HK-2 (cell line): ENCODE measurements around the gene TMEM259.
"Not testable (repeated sequence)": the region's sequence is repeated elsewhere in the genome, so short reads cannot be mapped to it uniquely, and the experiment has no call there.

Source experiments
- DNase-seq: peaks from one replicate; pipeline ENCODE4 v3.0.0-alpha.2; 2018; ENCODE audit not compliant: unreplicated experiment

Gene TMEM259

GRCh38 chr19:1039646-1040475, 18.9 kb upstream of the TMEM259 start, which contains the start of gene ABCA7:
ABCA7 (plus strand) TSS chr19:1040107; CDS start chr19:1041362, 1,255 bp downstream.
- peak; percentile 99 for DNase-seq

DNA sequence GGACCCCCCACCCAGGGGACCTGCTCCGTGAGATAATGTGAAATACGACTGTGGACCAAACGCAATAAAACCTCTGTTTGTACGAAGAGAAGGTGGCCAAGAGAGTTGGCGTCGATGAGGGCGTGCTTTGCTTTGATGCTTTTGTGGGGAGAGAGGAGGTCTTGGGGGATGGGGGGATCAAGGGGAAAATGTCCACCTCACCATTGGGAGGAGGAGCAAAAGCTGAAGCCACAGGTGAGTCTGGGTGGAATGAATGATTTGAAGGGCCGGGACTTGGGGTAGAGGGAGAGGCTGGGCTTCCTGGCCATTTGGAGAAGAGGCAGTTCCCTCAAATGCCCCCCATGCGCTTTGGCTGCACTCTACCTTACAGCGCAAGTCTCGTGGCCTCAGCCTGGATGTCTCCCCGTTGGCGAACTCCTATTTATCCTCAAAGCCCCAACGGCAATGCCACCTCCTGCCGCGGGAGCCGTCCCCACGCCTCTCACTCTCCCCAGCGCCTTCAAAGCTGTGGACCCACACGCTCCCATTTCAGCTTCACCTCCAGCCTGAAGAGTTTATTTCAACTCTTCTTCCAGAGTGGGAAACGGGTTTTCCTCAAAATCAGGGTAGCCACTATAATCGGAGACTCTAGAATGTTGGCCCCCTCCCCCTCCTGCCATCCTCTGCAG, 18.2 kb upstream of the TMEM259 start:
- peak; percentile 44 for DNase-seq

GRCh38 chr19:1037621-1038064, 16.7 kb upstream of the TMEM259 start:
- DNase-seq: no peak

DNA sequence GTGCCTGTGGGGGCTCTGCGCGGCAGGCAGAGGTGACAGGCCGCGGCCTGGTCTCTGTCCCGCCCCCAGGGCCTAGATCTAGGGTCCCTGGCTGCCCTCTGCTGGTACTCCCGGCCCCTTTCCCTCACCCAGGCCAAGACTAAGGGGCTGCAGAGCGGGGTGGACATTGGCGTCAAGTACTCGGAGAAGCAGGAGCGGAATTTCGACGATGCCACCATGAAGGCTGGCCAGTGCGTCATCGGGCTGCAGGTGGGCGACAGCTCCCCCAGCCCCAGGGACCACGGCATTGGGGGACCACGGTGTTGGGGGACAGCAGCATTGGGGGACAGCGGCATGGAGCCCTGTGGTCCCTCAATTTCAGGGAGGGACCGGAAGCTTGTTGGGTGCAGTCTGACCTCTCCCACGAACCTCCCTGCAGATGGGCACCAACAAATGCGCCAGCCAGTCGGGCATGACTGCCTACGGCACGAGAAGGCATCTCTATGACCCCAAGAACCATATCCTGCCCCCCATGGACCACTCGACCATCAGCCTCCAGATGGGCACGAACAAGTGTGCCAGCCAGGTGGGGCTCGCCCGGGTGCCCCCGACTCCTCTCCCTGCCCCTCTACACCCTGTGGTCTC, 15.2 kb upstream of the TMEM259 start:
- DNase-seq: no peak

- no peak for DNase-seq
These were observed 11.4 kb upstream of the TMEM259 start for GRCh38 chr19:1032264-1032867.

DNA sequence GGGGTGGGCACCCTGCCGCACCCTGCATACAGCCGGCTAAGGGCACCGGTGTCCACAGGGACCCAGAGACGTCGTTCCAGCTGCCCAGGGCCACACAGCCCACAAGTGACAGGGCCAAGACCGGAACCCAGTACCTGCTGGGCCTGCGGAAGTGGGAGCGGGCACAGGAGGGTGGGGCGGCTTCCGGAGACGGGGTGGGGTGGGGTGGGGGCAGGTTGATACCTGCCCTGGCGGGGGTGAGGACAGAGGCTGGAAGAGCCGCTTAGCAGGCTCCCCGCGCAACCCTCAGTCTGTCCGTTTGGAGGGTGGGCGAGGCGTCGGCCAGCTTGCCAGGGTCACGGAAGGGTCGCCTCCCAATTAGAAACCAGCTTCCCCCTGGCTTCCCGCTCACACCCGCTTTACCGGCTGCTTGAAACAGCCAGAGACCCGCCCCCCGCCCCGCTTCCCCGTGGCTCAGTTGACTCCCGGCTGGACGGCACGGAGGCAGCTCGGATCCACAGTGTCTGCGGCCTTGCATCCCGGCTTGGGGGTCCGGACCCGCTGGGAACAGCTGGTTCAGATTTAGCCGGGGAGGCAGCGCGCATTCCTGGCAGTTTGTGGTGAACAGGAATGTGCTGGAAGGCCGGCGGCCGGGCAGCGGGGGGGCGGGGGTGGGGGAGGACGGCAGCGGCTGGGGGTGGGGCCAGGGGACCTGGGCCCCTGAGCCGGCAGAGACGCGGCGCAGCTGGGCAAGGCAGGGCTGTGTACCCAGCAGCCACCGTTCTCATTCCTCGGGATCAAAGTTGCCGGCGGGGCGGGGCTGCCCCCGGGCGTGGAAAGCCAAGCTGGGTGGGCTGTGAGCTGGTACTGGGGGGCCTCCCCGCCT, 7.4 kb upstream of the TMEM259 start:
- DNase-seq: peak; percentile 88

DNA sequence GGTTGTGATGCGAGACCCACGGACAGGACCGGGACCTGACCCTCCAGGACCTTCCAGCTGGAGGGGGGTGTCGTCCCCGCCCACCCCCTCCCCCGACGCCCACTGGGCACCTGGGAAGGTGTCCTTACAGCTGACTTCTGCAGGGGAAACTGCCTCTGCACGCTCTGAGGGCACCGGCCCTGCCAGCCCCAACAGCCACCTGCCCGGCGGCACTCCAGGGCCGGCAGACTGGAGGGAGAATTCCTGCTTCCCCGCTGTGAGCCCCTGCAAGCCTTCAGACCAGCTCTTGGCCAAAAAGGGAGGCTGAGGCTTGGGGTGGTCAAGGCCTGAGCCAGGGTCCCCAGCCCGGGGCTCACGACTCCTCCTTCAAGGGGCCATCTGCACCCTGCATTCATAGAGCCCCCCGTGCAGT, 6.7 kb upstream of the TMEM259 start:
- peak; percentile 38 for DNase-seq

- DNase-seq: peak; percentile 33
These were observed 6.1 kb upstream of the TMEM259 start for GRCh38 chr19:1026783-1027649.

- peak; percentile 88 for DNase-seq
These were observed 5.2 kb upstream of the TMEM259 start, which contains the start of gene CNN2 for GRCh38 chr19:1025960-1026782. CNN2 (plus strand) TSS chr19:1026608; CDS start chr19:1026662, 54 bp downstream.

GRCh38 chr19:1025080-1025479, 4.2 kb upstream of the TMEM259 start:
- DNase-seq: not testable (repeated sequence)

- not testable (repeated sequence) for DNase-seq
These were observed 2.9 kb upstream of the TMEM259 start for GRCh38 chr19:1023883-1024188.

- no peak for DNase-seq
These were observed 699 bp downstream of the TMEM259 start for GRCh38 chr19:1019980-1020867.

DNA sequence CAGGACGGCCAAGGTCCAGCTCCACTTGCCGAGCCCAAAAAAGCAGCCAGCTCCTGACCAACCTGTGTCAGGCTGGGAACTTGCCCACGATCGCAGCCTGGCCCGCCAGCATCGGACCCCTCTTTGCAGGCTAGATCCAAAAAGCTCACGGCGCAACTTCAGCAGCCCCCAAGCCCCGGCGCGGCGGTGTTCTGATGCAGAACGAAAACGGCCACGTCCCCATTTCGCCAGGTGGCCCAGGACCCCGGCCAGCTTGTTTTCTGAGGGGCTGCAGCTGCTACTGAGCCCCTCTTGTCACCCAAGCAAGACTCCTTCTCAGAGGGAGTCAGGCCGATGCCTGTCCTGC, 1.3 kb downstream of the TMEM259 start:
- no peak for DNase-seq

DNA sequence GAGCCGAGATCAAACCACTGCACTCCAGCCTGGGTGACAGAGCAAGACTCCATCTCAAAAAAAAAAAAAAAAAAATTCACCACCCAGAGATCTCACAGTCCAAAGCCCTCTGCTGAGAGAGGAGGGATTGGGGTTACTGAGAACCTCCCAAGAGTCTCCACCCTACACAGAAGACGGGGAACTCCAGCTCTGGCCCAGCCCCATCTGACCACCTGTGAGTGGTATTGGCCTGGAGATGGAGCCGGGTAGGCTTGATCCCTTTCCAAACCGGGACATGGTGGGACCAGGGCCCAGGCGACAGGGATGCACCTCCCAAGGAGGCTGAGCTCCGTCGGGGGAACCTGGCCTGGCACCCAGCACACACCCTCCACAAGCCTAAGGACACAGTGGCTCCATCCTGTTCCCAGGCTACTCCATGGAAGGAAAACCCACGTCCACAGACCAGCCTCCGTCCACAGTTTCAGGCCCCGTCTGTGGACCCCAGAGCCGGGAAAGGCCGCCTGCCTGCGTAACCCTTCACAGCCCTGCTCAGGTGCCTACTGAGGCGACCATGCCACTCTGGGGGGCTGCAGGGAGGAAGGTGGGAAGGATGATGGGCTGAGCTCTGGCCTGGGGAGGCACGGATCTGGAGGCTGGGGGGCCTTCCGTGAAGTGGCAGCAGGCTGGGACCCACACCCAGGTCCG, 1.8 kb downstream of the TMEM259 start:
- DNase-seq: no peak

DNA sequence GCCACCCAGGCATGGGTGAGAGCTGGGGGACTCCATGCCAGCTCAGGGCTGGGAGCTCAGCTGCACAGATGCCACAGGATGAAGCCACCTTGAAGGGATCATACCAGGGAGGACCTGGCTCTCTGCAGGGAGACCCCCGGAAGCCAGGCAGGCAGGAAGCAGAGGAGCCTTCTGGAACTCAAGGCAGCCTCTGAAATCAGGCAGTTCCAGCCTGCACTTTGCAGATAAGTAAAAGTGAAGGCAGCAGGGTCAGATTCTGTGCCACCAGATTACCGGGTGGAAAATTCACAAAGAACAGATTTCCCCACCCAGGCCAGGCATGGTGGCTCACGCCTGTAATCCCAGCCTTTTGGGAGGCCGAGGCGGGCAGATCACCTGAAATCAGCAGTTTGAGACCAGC, 2.5 kb downstream of the TMEM259 start:
- DNase-seq: no peak

DNA sequence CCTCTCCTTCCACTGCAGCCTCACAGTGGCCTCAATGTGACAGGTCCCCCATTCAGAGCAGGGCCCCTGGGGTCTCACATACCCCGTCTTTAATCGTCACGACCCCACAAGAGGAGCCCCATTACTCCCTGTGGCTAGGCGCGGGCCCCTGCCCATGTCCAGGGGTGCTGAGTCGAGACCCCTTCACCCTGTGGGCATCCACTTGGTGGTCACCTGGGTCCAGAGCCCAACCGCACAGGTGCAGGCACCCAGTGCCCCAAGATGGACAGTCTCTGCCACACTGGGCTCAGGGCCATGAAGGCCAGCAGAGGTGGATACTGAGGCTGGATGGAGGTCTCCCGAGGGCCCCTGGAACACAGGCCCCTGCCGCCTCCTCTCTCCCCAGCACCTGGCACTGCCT, 3.0 kb downstream of the TMEM259 start:
- no peak for DNase-seq

- DNase-seq: peak; percentile 82
These were observed 3.6 kb downstream of the TMEM259 start for GRCh38 chr19:1017115-1017905.
